ENCODE results near the gene BEND6. TPM values are rescaled to one million over a fixed set of nuclear protein-coding genes. Genes with fewer than 3 reads are reported as not detected.

The BEND6 gene
- total and polyA plus RNA-seq, 2 donors (not counting 1 experiment from before 2014, with no cell fraction given), result 9.7 to 12.6 TPM

GRCh38 chr6:57024775-57025174 is 69.9 kb downstream of the BEND6 start:
- DNase-seq (ENCODE audit: low read depth in 2 of 2), result no peak
- H3K4me1 ChIP-seq (ENCODE audit: control insufficient read depth, extremely low read depth, insufficient read depth, low read length), result no peaks in the 10 kb centered on the region
- no peak for TF ChIP-seq EZH2 (IDR thresholded peaks at IDR 0.05; ENCODE audit: low read length, missing control alignments)
- TF ChIP-seq CTCF (conservative IDR thresholded peaks at IDR 0.05 in 1 of 2, IDR thresholded peaks at IDR 0.05 in 1 of 2; ENCODE audit: low read depth in 1 of 2, low read length in 2 of 2), result no peak
- no peaks in the 10 kb centered on the region for H3K9me3 ChIP-seq (ENCODE audit: control insufficient read depth, insufficient read depth, low read depth, low read length)
- no peaks in the 10 kb centered on the region for H3K79me2 ChIP-seq (ENCODE audit: control insufficient read depth, insufficient read depth, low read length)
- no peaks in the 10 kb centered on the region for H4K20me1 ChIP-seq (ENCODE audit: control insufficient read depth, extremely low read depth, insufficient read depth, low read length)
- no peak overlapping the region for H3K4me3 ChIP-seq (replicated peaks in 1 of 4; ENCODE audit: control extremely low read depth in 1 of 4, insufficient read depth in 1 of 4, low read depth in 3 of 4, low read length in 4 of 4)
- H3K27me3 ChIP-seq (ENCODE audit: control insufficient read depth, insufficient read depth, low read length), result no peaks in the 10 kb centered on the region
- H3K9ac ChIP-seq (ENCODE audit: insufficient read depth, low read length), result no peak overlapping the region
- no peak overlapping the region for H2AFZ ChIP-seq (ENCODE audit: low read length)
- no peak overlapping the region for H3K4me2 ChIP-seq (ENCODE audit: extremely low read depth, insufficient read depth, low read length)
- H3K36me3 ChIP-seq (ENCODE audit: control insufficient read depth, insufficient read depth, low read length), result no peaks in the 10 kb centered on the region
- H3K27ac ChIP-seq (ENCODE audit: insufficient read depth, low read length), result no peak overlapping the region

GRCh38 chr6:57026001-57026400 is 71.1 kb downstream of the BEND6 start:
- Histone ChIP-seq H3K4me3 (replicated peaks in 1 of 4; ENCODE audit: control extremely low read depth in 1 of 4, insufficient read depth in 1 of 4, low read depth in 3 of 4, low read length in 4 of 4) (no peak overlapping the region), H4K20me1 (ENCODE audit: control insufficient read depth, extremely low read depth, insufficient read depth, low read length) (no peaks in the 10 kb centered on the region), H2AFZ (ENCODE audit: low read length) (no peak overlapping the region), H3K9me3 (ENCODE audit: control insufficient read depth, insufficient read depth, low read depth, low read length) (no peaks in the 10 kb centered on the region), H3K9ac (ENCODE audit: insufficient read depth, low read length) (no peak overlapping the region), H3K4me2 (ENCODE audit: extremely low read depth, insufficient read depth, low read length) (no peak overlapping the region), H3K4me1 (ENCODE audit: control insufficient read depth, extremely low read depth, insufficient read depth, low read length) (no peaks in the 10 kb centered on the region), H3K27ac (ENCODE audit: insufficient read depth, low read length) (no peak overlapping the region), H3K36me3 (ENCODE audit: control insufficient read depth, insufficient read depth, low read length) (no peaks in the 10 kb centered on the region), H3K79me2 (ENCODE audit: control insufficient read depth, insufficient read depth, low read length) (no peaks in the 10 kb centered on the region), H3K27me3 (ENCODE audit: control insufficient read depth, insufficient read depth, low read length) (no peaks in the 10 kb centered on the region)
- no peak for DNase-seq (ENCODE audit: low read depth in 2 of 2)
- TF ChIP-seq EZH2 (IDR thresholded peaks at IDR 0.05; ENCODE audit: low read length, missing control alignments), result no peak
- no peak for TF ChIP-seq CTCF (conservative IDR thresholded peaks at IDR 0.05 in 1 of 2, IDR thresholded peaks at IDR 0.05 in 1 of 2; ENCODE audit: low read depth in 1 of 2, low read length in 2 of 2)

- H3K4me3 ChIP-seq (replicated peaks in 1 of 4; ENCODE audit: control extremely low read depth in 1 of 4, insufficient read depth in 1 of 4, low read depth in 3 of 4, low read length in 4 of 4), result no peak overlapping the region
- H3K36me3 ChIP-seq (ENCODE audit: control insufficient read depth, insufficient read depth, low read length), result no peaks in the 10 kb centered on the region
- no peak for DNase-seq (ENCODE audit: low read depth in 2 of 2)
- no peaks in the 10 kb centered on the region for H3K4me1 ChIP-seq (ENCODE audit: control insufficient read depth, extremely low read depth, insufficient read depth, low read length)
- no peaks in the 10 kb centered on the region for H3K9me3 ChIP-seq (ENCODE audit: control insufficient read depth, insufficient read depth, low read depth, low read length)
- H3K9ac ChIP-seq (ENCODE audit: insufficient read depth, low read length), result no peak overlapping the region
- no peak overlapping the region for H3K27ac ChIP-seq (ENCODE audit: insufficient read depth, low read length)
- H3K79me2 ChIP-seq (ENCODE audit: control insufficient read depth, insufficient read depth, low read length), result no peaks in the 10 kb centered on the region
- H3K4me2 ChIP-seq (ENCODE audit: extremely low read depth, insufficient read depth, low read length), result no peak overlapping the region
- no peaks in the 10 kb centered on the region for H4K20me1 ChIP-seq (ENCODE audit: control insufficient read depth, extremely low read depth, insufficient read depth, low read length)
- H3K27me3 ChIP-seq (ENCODE audit: control insufficient read depth, insufficient read depth, low read length), result no peaks in the 10 kb centered on the region
- no peak overlapping the region for H2AFZ ChIP-seq (ENCODE audit: low read length)
- TF ChIP-seq EZH2 (IDR thresholded peaks at IDR 0.05; ENCODE audit: low read length, missing control alignments) (no peak), CTCF (conservative IDR thresholded peaks at IDR 0.05 in 1 of 2, IDR thresholded peaks at IDR 0.05 in 1 of 2; ENCODE audit: low read depth in 1 of 2, low read length in 2 of 2) (no peak)
Observed at GRCh38 chr6:57027301-57027700, 72.4 kb downstream of the BEND6 start.
